CD4-positive, alpha-beta T cell (primary cell): ENCODE results near the gene PARL. TPM values are rescaled to one million over a fixed set of nuclear protein-coding genes. Genes with fewer than 3 reads are reported as not detected.

Experiments
- ATAC-seq: fragments of 200-7000 bp; cut with Tn5 transposase; one replicate; pipeline ENCODE4 v1.10.0; 2022; ENCODE audit warnings: mild to moderate bottlenecking; ENCODE audit not compliant: poor library complexity
- CTCF ChIA-PET: fragments of 350-600 bp; sonication (Branson Sonifier 250); formaldehyde crosslinking; loops from one replicate; lab custom pipeline; 2021; ENCODE audit warnings: antibody characterized with exemption, inconsistent platforms; lab: Charles Lee
- POLR2A ChIA-PET: fragments of 350-600 bp; sonication (Branson Sonifier 250); formaldehyde crosslinking; loops from one replicate; lab custom pipeline; 2021; ENCODE audit warnings: antibody characterized with exemption, inconsistent platforms; lab: Charles Lee
- DNase-seq, 14 experiments: peaks; one replicate each; pipeline ENCODE4 v3.0.0-alpha.2; 2013 to 2020; ENCODE audit warnings: mixed read lengths in 2 of 14
- H3K27ac ChIP-seq, 2 donors: one replicate each; pipeline versions ENCODE4 v1.5.1 to v1.7.0; 2013; ENCODE audit warnings: low read length in 2 of 2, low read depth in 1 of 2, mild to moderate bottlenecking in 1 of 2
- H3K27me3 ChIP-seq, 2 experiments: 1 replicate in 1 of 2; 2 replicates in 1 of 2; pipeline versions ENCODE4 v1.6.1 to v1.7.0; 2013; ENCODE audit warnings: low read length in 2 of 2, control low read depth in 1 of 2, mild to moderate bottlenecking in 1 of 2, moderate library complexity in 1 of 2; ENCODE audit not compliant: insufficient read depth in 2 of 2, control insufficient read depth in 1 of 2
- H3K36me3 ChIP-seq: one replicate; pipeline ENCODE4 v1.6.1; 2013; ENCODE audit warnings: low read length, control low read depth; ENCODE audit not compliant: insufficient read depth
- H3K4me1 ChIP-seq: one replicate; pipeline ENCODE4 v1.6.1; 2013; ENCODE audit warnings: low read length, control low read depth; ENCODE audit not compliant: insufficient read depth
- H3K4me3 ChIP-seq: one replicate; pipeline ENCODE4 v1.5.1; 2013; ENCODE audit warnings: mild to moderate bottlenecking, low read length, moderate library complexity
- H3K9me3 ChIP-seq, 2 experiments: 1 replicate in 1 of 2; 2 replicates in 1 of 2; pipeline versions ENCODE4 v1.6.1 to v1.7.0; 2013; ENCODE audit warnings: low read length in 2 of 2, mild to moderate bottlenecking in 2 of 2, control low read depth in 1 of 2, moderate library complexity in 1 of 2; ENCODE audit not compliant: control insufficient read depth in 1 of 2, insufficient read depth in 1 of 2
- H3K27ac Mint-ChIP-seq: one replicate; pipeline ENCODE4 v1.8.0; 2020; ENCODE audit warnings: mixed read lengths
- H3K27me3 Mint-ChIP-seq: one replicate; pipeline ENCODE4 v1.8.0; 2021; ENCODE audit warnings: mixed read lengths
- H3K36me3 Mint-ChIP-seq: one replicate; pipeline ENCODE4 v1.8.0; 2021; ENCODE audit warnings: low read depth, mixed read lengths
- H3K4me1 Mint-ChIP-seq: one replicate; pipeline ENCODE4 v1.8.0; 2021; ENCODE audit warnings: low read depth, mixed read lengths
- H3K4me3 Mint-ChIP-seq: one replicate; pipeline ENCODE4 v1.8.0; 2020; ENCODE audit warnings: mild to moderate bottlenecking, mixed read lengths
- H3K9me3 Mint-ChIP-seq: one replicate; pipeline ENCODE4 v1.8.0; 2020; ENCODE audit warnings: mixed read lengths
- intact Hi-C, 2 experiments: fragments of 100-400 bp; cut with DNase I in 1 of 2; cut with micrococcal nuclease in 1 of 2; formaldehyde crosslinking; loops; one replicate each; pipeline versions ENCODE4 v1.15.1 to v1.9.0; 2023 to 2025; cut with DNase I, micrococcal nuclease
- total RNA-seq, 174 experiments: library from RNA in 2 of 174; stranded (reverse) in 2 of 174; gene quantifications; one replicate each; pipeline ENCODE4 v1.2.3 and lab custom pipeline; 2021 to 2026
- TF ChIP-seq, protein P1 (sequence below): fragments of 200-600 bp; IDR thresholded peaks from one replicate; pipeline ENCODE4 v1.8.0; 2022; ENCODE audit warnings: antibody characterized with exemption, mild to moderate bottlenecking

PARL gene
- total RNA-seq, 2 experiments from 2014 or later = 36.9 to 40.0 TPM

DNA sequence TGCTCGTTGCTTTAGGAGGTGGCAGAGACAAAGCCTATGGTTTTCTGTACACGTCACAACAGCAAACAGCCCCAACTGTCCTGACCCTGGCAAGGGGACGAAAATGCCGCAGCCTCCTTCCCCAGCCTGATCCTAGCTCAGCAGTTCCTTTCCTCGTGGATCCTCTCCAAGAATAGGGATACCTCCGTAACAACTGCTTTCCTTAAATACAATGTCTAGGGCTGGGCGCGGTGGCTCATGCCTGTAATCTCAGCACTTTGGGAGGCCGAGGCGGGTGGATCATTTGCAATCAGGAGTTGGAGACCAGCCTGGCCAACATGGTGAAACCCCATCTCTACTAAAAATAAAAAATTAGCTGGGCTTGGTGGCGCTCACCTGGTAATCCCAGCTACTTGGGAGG is 76.3 kb downstream of the PARL start:
- ChIA-PET CTCF (no interaction called here), POLR2A (no interaction called here)
- peaks cover 68% of the 10 kb centered on the region for H3K36me3 ChIP-seq
- no peaks in the 10 kb centered on the region for H3K4me1 ChIP-seq
- no peak overlapping the region for H3K4me3 Mint-ChIP-seq
- no peak for ATAC-seq
- H3K27ac ChIP-seq = no peak overlapping the region
- no peak overlapping the region for H3K27ac Mint-ChIP-seq
- no peaks in the 10 kb centered on the region for H3K9me3 ChIP-seq
- no peaks in the 10 kb centered on the region for H3K9me3 Mint-ChIP-seq
- no peak overlapping the region for H3K4me3 ChIP-seq
- peaks cover 71% of the 10 kb centered on the region for H3K36me3 Mint-ChIP-seq
- H3K27me3 ChIP-seq = no peaks in the 10 kb centered on the region
- intact Hi-C loops = no loop called here
- TF ChIP-seq, protein P1, sequence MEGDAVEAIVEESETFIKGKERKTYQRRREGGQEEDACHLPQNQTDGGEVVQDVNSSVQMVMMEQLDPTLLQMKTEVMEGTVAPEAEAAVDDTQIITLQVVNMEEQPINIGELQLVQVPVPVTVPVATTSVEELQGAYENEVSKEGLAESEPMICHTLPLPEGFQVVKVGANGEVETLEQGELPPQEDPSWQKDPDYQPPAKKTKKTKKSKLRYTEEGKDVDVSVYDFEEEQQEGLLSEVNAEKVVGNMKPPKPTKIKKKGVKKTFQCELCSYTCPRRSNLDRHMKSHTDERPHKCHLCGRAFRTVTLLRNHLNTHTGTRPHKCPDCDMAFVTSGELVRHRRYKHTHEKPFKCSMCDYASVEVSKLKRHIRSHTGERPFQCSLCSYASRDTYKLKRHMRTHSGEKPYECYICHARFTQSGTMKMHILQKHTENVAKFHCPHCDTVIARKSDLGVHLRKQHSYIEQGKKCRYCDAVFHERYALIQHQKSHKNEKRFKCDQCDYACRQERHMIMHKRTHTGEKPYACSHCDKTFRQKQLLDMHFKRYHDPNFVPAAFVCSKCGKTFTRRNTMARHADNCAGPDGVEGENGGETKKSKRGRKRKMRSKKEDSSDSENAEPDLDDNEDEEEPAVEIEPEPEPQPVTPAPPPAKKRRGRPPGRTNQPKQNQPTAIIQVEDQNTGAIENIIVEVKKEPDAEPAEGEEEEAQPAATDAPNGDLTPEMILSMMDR = no peak
- no peaks in the 10 kb centered on the region for H3K27me3 Mint-ChIP-seq
- H3K4me1 Mint-ChIP-seq = no peaks in the 10 kb centered on the region
- no peak for DNase-seq

DNA sequence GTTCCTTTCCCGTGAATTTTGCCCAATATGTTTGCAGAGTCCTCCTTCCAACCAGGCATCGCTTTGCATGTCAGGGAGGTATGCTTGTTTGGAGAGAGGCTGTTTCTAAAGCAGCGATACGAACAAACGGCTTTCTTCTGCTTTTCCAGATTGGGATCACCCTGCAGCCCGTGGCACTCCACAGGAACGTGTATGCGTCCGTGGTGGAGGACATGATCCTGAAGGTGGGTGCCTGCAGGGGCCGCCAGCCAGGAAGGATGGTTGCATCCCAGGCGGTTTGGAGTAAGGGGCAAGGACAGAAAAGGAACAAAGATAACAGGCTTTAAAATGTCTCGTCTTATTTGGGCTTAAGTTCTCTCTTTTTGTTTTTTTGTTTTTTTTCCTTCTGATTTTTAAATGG is 76.8 kb downstream of the PARL start:
- Histone ChIP-seq H3K9me3 (no peaks in the 10 kb centered on the region), H3K27ac (no peak overlapping the region), H3K36me3 (peaks cover 72% of the 10 kb centered on the region), H3K4me3 (no peak overlapping the region), H3K27me3 (no peaks in the 10 kb centered on the region), H3K4me1 (no peaks in the 10 kb centered on the region)
- no peak for ATAC-seq
- peaks cover 74% of the 10 kb centered on the region for H3K36me3 Mint-ChIP-seq
- ChIA-PET CTCF (no interaction called here), POLR2A (no interaction called here)
- no peak overlapping the region for H3K4me3 Mint-ChIP-seq
- H3K27me3 Mint-ChIP-seq = no peaks in the 10 kb centered on the region
- H3K4me1 Mint-ChIP-seq = no peaks in the 10 kb centered on the region
- TF ChIP-seq, protein P1 = no peak
- H3K9me3 Mint-ChIP-seq = no peaks in the 10 kb centered on the region
- DNase-seq = no peak
- intact Hi-C loops = no loop called here
- no peak overlapping the region for H3K27ac Mint-ChIP-seq

DNA sequence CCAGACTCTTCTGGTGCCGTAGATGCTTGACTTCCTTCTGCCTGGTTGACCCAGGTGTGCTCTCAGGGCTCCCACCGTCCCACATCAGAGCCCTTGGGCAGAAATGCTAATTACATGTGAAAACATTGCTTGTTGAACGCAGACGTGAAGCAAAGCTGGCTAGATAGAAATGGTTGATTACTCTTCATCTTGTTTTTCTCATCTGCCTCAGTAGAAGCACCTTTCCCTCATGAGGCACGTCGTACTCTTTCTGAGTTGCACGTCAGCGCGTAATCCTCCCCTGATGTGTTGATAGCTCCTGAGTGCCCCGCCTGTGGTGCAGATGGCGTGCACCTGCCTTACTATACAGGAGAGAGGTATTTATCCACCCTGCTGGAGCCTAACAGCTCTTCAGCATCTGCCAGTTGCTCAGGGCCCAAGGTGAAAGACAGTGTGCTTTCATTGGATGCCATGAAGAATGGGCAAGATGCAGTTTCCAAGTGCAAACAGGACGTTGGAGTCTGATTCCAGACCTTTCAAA is 77.4 kb downstream of the PARL start:
- DNase-seq (no peak), ATAC-seq (no peak)
- H3K36me3 ChIP-seq = peaks cover 74% of the 10 kb centered on the region
- TF ChIP-seq, protein P1 = no peak
- no peak overlapping the region for H3K4me3 ChIP-seq
- no peak overlapping the region for H3K27ac Mint-ChIP-seq
- ChIA-PET POLR2A (no interaction called here), CTCF (no interaction called here)
- H3K4me1 ChIP-seq = no peaks in the 10 kb centered on the region
- H3K27ac ChIP-seq = no peak overlapping the region
- no peaks in the 10 kb centered on the region for H3K4me1 Mint-ChIP-seq
- intact Hi-C loops = no loop called here
- peaks cover 74% of the 10 kb centered on the region for H3K36me3 Mint-ChIP-seq
- no peaks in the 10 kb centered on the region for H3K27me3 Mint-ChIP-seq
- no peaks in the 10 kb centered on the region for H3K27me3 ChIP-seq
- H3K4me3 Mint-ChIP-seq = no peak overlapping the region
- H3K9me3 ChIP-seq = no peaks in the 10 kb centered on the region
- no peaks in the 10 kb centered on the region for H3K9me3 Mint-ChIP-seq
